HG03103 (cell line): Measurements from ENCODE around the gene GREB1L.

Experiments used
- ATAC-seq: cut with Tn5 transposase; IDR thresholded peaks from one replicate; pipeline ENCODE4 v1.9.1; 2021; ENCODE audit warnings: low read depth; ENCODE audit not compliant: unreplicated experiment

The GREB1L gene

GRCh38 chr18:21443776-21444464 lies 201.9 kb downstream of the GREB1L start:
- ATAC-seq, result no peak

GRCh38 chr18:21444465-21445212 lies 202.6 kb downstream of the GREB1L start:
- ATAC-seq, result no peak

DNA sequence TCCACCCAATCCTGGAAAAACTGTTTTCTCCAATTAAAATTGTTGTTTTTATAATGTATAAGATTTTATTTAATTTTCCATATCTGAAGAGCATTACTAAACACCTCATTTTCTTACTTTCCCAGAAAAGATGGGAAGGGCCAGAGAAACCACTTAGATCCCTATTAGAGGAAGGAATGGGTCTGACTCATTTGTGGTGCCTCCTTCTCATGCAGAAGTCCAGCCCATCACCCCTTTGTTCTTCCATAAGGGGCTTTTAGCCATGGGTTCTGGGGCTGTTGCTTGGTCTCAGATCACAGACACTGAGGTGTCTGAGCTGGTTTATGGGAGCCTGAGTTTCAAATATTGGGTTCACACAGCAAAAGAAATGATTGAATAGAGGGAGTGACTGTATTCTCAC lies 206.3 kb downstream of the GREB1L start:
- ATAC-seq, result no peak

- ATAC-seq, result no peak
These were observed 207.6 kb downstream of the GREB1L start for GRCh38 chr18:21449367-21450290.

GRCh38 chr18:21450503-21450902 lies 208.5 kb downstream of the GREB1L start:
- ATAC-seq, result no peak

GRCh38 chr18:21450913-21451312 lies 208.9 kb downstream of the GREB1L start:
- no peak for ATAC-seq

- no peak for ATAC-seq
These were observed 209.8 kb downstream of the GREB1L start for GRCh38 chr18:21451851-21452250.

GRCh38 chr18:21452276-21452780 lies 210.3 kb downstream of the GREB1L start:
- no peak for ATAC-seq

DNA sequence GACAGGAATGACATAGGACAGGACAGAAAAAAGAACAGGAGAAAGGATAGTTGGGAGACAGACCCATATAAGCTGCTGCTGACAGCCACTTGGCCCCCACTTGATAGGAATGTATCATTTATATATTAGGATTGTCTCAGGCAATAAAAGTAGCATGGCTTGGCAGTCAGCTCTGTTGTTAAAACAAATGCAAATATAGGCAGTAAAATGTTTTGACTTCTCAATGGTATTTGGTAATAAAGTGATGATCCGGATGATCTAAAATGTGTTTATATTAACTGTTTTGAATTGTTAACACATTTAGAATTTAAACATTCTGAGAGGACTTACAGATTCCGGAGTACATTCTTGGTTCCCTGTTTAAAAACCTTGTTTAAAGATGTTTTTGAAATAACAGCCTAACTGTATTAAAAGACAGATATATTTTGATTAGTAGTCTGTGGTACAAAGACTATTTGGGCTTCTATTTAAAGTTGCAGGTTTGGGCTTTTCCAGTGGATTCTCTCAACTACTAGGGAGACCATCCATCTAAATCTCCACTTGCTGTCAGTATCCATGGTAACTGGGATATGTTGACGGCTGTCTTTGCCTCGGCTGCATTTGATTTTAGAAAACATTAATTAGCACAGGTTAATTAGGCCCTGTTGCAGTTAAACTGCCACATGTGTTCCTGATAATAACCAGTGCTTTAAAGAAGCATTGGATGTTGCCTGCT lies 210.9 kb downstream of the GREB1L start:
- ATAC-seq, result no peak

- no peak for ATAC-seq
These were observed 211.5 kb downstream of the GREB1L start for GRCh38 chr18:21453511-21453901.

DNA sequence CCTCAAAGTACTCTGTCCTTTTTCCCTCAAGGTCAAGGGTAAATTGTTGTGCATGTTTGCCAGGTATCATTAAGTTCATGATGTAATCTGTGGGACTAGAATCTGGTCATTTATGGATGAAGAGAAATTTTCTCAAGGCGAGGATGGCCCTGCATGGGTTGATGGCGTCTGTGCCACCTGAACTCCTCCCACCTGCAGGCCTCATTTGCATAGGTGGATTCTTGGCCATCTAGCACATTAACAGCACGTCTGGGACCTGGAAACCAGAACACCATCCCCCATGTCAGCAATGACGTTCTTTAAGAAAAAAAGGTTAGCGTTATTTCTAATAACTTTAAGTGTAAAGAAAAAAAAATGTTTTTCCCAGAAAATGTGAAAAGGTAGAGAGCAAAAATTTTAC lies 212.7 kb downstream of the GREB1L start:
- no peak for ATAC-seq

GRCh38 chr18:21456428-21457178 lies 214.6 kb downstream of the GREB1L start:
- no peak for ATAC-seq

- ATAC-seq, result no peak
These were observed 215.1 kb downstream of the GREB1L start for GRCh38 chr18:21457179-21457535.

- no peak for ATAC-seq
These were observed 216.3 kb downstream of the GREB1L start for GRCh38 chr18:21458310-21458709.

DNA sequence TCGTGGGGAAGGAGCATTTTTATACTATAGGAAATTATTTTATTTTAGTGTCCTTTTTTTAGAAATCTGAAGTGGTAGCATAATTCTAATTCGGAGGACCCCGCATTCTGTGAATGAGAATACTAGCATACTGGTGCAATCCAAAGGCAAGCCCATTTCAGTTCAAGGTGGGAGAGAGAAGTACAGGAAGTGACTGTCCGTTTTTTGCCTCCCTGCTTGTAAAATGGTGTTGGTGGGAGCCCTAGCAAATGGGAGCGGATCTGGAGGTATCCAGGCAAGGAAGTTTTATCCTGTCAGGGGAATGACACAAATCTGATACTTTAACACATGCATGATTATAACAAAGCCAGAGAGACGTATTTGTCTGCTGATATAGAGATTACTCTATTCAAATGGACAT lies 216.8 kb downstream of the GREB1L start:
- no peak for ATAC-seq

DNA sequence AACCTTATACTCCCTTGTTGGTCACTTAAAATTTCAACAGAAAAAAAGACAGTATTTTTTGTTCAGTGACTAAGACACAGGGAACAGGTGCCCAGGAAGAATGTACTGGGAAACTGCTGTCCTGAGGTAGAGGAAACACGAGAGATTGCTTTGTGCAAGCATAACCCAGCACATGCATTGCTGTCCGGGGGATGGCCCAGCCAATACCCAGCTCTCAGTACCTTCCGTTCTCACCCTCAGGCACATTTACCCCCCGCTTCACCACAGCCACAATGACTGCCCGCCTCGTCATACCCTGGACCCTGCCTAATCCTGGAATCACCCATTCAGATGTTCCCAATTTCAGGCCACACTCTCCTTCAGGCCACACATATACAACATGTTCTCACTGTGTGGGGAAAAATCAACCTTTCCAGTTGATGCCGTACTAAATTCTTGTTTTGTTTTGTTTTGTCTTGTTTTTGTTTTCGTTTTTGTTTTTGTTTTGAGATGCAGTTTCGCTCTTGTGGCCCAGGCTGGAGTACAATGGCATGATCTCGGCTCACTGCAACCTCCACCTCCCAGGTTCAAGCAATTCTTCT lies 217.8 kb downstream of the GREB1L start:
- ATAC-seq, result no peak

DNA sequence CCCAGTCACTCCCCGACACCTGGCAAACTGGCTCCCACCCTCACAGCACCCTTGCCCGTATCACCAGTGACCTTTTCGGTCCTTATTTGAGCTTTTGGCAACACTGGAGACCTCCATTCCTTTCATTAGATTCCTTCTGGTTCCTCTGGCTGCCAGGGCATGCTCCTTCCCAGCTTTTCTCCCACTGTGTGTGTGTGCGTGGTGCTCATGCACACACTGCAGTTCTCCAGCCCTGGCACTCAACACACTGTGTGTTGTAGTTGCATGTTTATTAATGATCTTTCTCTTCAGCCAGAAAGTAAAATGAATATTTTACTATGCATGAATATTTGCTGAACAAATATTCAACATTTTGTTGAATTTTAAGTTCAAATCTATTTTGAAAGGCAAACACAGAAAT lies 219.4 kb downstream of the GREB1L start:
- no peak for ATAC-seq

DNA sequence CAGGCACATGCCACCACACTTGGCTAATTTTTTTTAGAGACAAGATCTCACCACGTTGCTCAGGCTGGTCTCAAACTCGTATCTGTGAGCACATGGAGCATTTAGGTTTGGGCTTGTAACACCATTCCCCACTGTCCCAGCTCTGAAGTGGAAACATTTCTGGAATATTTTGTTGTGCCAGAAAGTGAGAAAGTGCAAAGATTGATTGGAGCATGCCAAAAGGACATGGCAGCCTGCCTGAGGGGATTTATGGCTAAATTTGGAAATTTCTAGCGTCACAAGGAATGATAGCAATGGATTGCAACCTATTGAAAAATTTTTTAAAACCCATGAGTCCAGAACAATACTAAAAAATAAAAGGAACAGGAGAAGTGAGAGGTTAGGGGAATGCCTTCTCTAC lies 221.7 kb downstream of the GREB1L start:
- ATAC-seq, result no peak

GRCh38 chr18:21468514-21469164 lies 226.6 kb downstream of the GREB1L start:
- ATAC-seq, result no peak
